Gastrocnemius medialis (tissue), 4 donors: ENCODE data around the gene CD22.

Source experiments
- CTCF ChIP-seq, 5 experiments: fragments of 450-650 bp in 3 of 5; fragments of 200-600 bp in 2 of 5; sonication (generic) in 2 of 5; IDR thresholded peaks in 4 of 5; conservative IDR thresholded peaks in 1 of 5; 1 replicate in 4 of 5; 2 replicates in 1 of 5; pipeline ENCODE4 v1.5.1; 2016 to 2019; ENCODE audit warnings: antibody characterized with exemption in 5 of 5, mild to moderate bottlenecking in 3 of 5, moderate library complexity in 3 of 5
- POLR2A ChIP-seq, 2 donors: fragments of 450-650 bp; IDR thresholded peaks; one replicate each; pipeline ENCODE4 v1.6.1; 2017; ENCODE audit warnings: antibody characterized with exemption in 2 of 2, mild to moderate bottlenecking in 2 of 2, moderate library complexity in 2 of 2

- no peak for TF ChIP-seq CTCF (IDR thresholded peaks at IDR 0.05 in 4 of 5, conservative IDR thresholded peaks at IDR 0.05 in 1 of 5)
- TF ChIP-seq POLR2A (IDR thresholded peaks at IDR 0.05): no peak
Observed at GRCh38 chr19:35296644-35297514, 32.1 kb upstream of the CD22 start.
